ENCODE measurements around the gene WIPI1.
"Not testable (repeated sequence)": the region's sequence is repeated elsewhere in the genome, so short reads cannot be mapped to it uniquely, and the experiment has no call there.

Gene WIPI1

GRCh38 chr17:68383443-68384321 lies 73.6 kb downstream of the WIPI1 start:
- no peak for DNase-seq (ENCODE audit: low read depth)

DNA sequence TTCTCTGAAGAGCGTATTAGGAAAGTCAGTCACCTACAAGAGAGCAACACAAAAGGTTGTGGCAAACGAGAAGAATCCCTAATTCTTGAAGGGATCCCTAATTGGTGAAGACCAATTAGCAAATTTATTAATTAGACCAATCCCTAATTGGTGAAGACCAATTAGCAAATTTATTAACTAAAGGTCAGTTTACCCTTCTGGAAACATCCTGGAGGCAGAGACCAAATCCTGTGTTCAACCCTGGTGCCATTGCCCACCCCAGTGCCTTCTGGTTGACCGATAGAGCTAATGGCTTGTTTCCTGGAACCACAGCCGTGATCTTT lies 74.2 kb downstream of the WIPI1 start:
- DNase-seq (ENCODE audit: low read depth): no peak

DNA sequence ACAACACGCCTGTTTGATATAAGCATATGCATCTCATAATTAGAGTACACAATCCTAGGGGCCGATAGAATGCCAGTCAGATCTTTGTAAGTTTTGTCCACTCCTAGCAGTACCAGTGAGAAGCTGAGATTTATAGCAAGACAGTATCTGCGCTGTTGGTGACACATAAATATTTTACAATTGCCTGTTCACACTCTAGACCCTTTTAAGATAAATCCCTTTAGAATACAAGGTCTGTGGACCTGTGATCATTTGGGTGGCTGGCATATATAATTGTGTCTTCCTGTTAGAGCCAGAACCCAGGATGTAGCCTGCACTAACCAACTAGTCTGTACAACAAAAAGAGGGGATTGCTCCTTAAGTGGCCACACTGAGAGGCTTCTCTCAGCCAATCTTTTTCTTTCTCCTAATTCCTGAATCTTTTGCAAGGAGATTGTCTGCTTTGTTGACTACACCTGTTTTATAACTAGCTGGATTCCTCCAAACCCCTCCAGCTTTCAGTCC lies 74.7 kb downstream of the WIPI1 start:
- no peak for DNase-seq (ENCODE audit: low read depth)

GRCh38 chr17:68381076-68381900 lies 76.0 kb downstream of the WIPI1 start:
- no peak for DNase-seq (ENCODE audit: low read depth)

DNA sequence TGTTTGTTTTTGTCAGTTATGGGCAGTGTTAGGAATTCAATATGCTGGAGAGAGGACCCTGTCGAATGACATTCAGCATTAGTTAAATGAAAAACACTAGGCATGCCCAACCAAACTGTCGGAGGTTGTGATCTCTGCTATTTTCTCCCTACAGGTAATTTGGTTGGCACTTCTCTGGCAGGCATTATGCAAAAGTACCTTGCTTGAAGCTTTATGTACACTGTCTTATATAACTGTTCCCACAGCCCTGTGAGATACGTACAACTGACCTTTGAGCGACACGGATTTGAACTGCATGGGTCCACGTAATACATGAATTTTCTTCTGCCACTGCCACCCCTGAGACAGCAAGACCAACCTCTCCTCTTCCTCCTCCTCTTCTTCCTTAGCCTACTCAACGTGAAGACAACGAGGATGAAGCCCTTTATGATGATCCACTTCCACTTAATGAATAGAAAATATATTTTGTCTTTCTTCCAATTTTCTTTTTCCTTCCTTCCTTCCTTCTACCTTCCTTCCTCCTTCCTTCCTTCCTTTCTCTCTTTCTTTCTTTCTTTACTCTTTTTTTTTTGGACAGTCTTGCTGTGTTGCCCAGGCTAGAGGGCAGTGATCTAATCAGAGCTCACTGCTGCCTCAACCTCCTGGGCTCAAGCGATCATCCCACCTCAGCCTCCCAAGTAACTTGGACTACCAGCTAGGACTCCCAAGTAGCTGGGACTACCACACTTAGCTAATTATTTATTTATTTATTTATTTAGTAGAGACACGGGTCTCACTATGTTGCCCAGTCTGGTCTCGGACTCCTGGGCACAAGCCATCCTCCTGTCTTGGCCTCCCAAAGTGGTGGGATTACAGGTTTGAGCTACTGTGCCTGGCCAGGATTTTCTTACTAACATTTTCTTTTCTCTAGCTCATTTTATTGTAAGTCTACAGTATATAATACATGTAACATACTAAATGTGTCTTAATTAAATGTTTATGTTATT lies 77.3 kb downstream of the WIPI1 start:
- DNase-seq (ENCODE audit: low read depth): no peak

DNA sequence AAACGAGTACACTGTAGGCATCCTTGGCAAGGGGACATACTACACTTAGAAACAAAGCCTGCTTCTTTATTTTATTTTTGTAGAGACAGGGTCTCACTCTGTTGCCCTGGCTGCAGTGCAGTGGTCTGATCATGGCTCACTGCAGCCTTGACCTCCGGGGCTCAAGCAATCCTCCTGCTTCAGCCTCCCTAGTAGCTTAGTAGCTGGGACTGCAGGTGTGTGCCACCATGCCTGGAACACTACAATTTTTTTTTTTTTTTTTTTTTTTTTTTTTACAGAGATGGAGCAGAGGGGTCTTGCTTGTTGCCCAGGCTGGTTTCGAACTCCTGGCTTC lies 78.2 kb downstream of the WIPI1 start:
- no peak for DNase-seq (ENCODE audit: low read depth)

DNA sequence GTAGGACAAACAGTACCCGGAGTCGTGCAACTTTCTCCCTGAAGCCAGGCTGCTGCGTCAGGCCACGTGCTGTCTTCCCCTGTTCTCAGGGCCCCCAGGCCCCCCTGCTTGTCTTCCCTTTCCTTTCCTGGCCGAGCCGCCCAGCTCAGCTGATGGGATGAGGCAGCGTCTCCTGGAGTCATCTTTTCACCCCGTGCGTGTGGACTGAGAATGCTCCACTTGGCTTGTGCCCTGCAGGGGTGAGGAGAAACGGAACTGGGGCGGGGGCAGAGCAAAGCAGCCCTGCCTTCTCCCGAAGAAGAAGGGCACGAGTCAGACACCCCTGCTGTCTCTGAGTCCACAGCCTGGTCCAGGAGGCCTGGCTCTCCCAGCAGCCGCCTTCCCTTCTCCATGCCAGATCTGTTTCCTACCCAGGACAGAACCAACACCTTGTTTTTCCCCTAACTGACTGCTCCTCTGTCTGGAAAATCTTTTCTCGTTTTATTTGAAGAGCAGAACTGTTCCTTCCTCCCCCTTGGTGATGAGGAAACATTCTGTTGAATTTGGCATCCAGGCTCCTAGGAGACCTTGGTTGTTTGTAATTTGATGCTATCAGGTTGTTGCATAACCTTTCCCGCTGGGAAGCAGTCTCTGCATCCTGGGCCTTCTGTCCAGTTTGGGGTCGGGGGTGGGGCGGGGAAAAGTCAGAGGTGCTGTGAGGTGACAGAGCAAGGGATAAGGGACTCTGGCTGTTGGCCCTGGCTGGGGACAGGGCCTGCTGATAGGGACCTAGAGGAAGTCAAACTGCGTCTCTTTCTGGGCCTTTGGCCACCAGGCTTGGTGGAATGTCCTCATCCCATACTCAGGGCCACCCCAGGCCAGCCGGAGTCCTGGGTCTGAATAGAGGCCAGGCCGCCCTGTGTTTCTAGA lies 78.8 kb downstream of the WIPI1 start:
- no peak for DNase-seq (ENCODE audit: low read depth)

- DNase-seq (ENCODE audit: low read depth): no peak
Measured at GRCh38 chr17:68377771-68378267, 79.5 kb downstream of the WIPI1 start.

- not testable (repeated sequence) for DNase-seq (ENCODE audit: low read depth)
Measured at GRCh38 chr17:68376178-68376577, 81.1 kb downstream of the WIPI1 start.

DNA sequence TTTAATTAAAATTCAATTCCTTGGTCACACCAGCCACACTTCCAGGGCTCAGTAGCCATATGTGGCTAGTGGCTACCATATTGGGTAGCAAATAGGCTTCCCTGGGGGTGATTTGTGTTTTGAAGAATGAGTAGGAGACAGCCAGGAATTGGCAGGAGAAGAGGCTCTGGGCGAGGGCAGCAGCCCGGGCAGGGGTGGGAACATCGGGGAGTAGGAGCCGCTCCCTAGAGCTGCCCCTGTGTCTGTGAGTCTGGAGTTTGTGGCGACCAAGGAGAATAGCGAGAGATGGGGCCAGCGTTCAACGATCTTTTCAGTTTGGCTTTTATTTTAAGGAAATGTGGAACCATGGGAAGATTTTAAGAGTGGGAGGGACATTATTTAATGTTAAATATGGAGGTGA lies 81.7 kb downstream of the WIPI1 start:
- DNase-seq (ENCODE audit: low read depth): no peak
